ENCODE data around the gene C1orf50. TPM values are rescaled to one million over a fixed set of nuclear protein-coding genes. Genes with fewer than 3 reads are reported as not detected.
"Not testable (repeated sequence)": the region's sequence is repeated elsewhere in the genome, so short reads cannot be mapped to it uniquely, and the experiment has no call there.

The C1orf50 gene
- total RNA-seq, 1 experiment from 2014 or later = 8.3 TPM

- H3K27ac ChIP-seq = no peak overlapping the region
- H3F3A ChIP-seq (ENCODE audit: insufficient read depth, low read depth) = no peaks in the 10 kb centered on the region
- no peaks in the 10 kb centered on the region for H3K27me3 ChIP-seq (ENCODE audit: insufficient read depth, low read depth)
- ChIA-PET CTCF (no interaction called here), POLR2A (ENCODE audit: unreplicated experiment) (interaction anchor here (0.7 kb wide), 1 partner anchor 11 kb away, joined by 13 read pairs; no protein-coding TSS in a partner anchor)
- no peaks in the 10 kb centered on the region for H4K20me1 ChIP-seq (ENCODE audit: insufficient read depth)
- H3K9me3 ChIP-seq (ENCODE audit: insufficient read depth, low read depth) = no peaks in the 10 kb centered on the region
- no peak for DNase-seq
- H3K36me3 ChIP-seq (ENCODE audit: low read depth) = no peaks in the 10 kb centered on the region
- H3K79me2 ChIP-seq (ENCODE audit: low read depth) = no peaks in the 10 kb centered on the region
- no peaks in the 10 kb centered on the region for H3K9me2 ChIP-seq (ENCODE audit: insufficient read depth)
- TF ChIP-seq CTCF (conservative IDR thresholded peaks at IDR 0.05) (no peak), EZH2 (IDR thresholded peaks at IDR 0.05; ENCODE audit: low read depth) (no peak)
- H2AFZ ChIP-seq = no peak overlapping the region
- no peak overlapping the region for H3K4me3 ChIP-seq
- intact Hi-C loops (cut with micrococcal nuclease; ENCODE audit: unreplicated experiment) = no loop called here
- H3K4me1 ChIP-seq (replicated peaks; ENCODE audit: insufficient read depth) = no peaks in the 10 kb centered on the region
- no TSS peak for BruUV-seq (replicated peaks)
- H3K4me2 ChIP-seq = no peak overlapping the region
Observed at GRCh38 chr1:42723511-42723910, 43.5 kb upstream of the C1orf50 start.

GRCh38 chr1:42725820-42726219 lies 41.2 kb upstream of the C1orf50 start:
- CTCF ChIA-PET = interaction anchor here (0.7 kb wide), 2 partner anchors 21 to 68 kb away, joined by 3 read pairs; no protein-coding TSS in a partner anchor
- POLR2A ChIA-PET (ENCODE audit: unreplicated experiment); H3K36me3 ChIP-seq (ENCODE audit: low read depth); H3K4me1 ChIP-seq (replicated peaks; ENCODE audit: insufficient read depth); DNase-seq; H3K27ac ChIP-seq; H3F3A ChIP-seq (ENCODE audit: insufficient read depth, low read depth); H3K27me3 ChIP-seq (ENCODE audit: insufficient read depth, low read depth); H3K4me3 ChIP-seq; H3K4me2 ChIP-seq; BruUV-seq (replicated peaks); H3K9me3 ChIP-seq (ENCODE audit: insufficient read depth, low read depth); H3K9me2 ChIP-seq (ENCODE audit: insufficient read depth); H3K79me2 ChIP-seq (ENCODE audit: low read depth); H2AFZ ChIP-seq; H4K20me1 ChIP-seq (ENCODE audit: insufficient read depth); intact Hi-C loops (cut with micrococcal nuclease; ENCODE audit: unreplicated experiment): not testable (repeated sequence)

GRCh38 chr1:42730002-42730401 lies 37.0 kb upstream of the C1orf50 start:
- H3K4me3 ChIP-seq = no peak overlapping the region
- H3K27me3 ChIP-seq (ENCODE audit: insufficient read depth, low read depth) = no peaks in the 10 kb centered on the region
- no peaks in the 10 kb centered on the region for H3K9me3 ChIP-seq (ENCODE audit: insufficient read depth, low read depth)
- H2AFZ ChIP-seq = no peak overlapping the region
- DNase-seq = no peak
- H3K9me2 ChIP-seq (ENCODE audit: insufficient read depth) = no peaks in the 10 kb centered on the region
- H3K4me1 ChIP-seq (replicated peaks; ENCODE audit: insufficient read depth) = no peaks in the 10 kb centered on the region
- intact Hi-C loops (cut with micrococcal nuclease; ENCODE audit: unreplicated experiment) = no loop called here
- POLR2A ChIA-PET (ENCODE audit: unreplicated experiment) = no interaction called here
- no TSS peak for BruUV-seq (replicated peaks)
- H3K27ac ChIP-seq = no peak overlapping the region
- TF ChIP-seq EZH2 (IDR thresholded peaks at IDR 0.05; ENCODE audit: low read depth) = no peak
- H3K4me2 ChIP-seq = no peak overlapping the region
- no peaks in the 10 kb centered on the region for H3K79me2 ChIP-seq (ENCODE audit: low read depth)
- no peaks in the 10 kb centered on the region for H4K20me1 ChIP-seq (ENCODE audit: insufficient read depth)
- no peaks in the 10 kb centered on the region for H3K36me3 ChIP-seq (ENCODE audit: low read depth)
- CTCF ChIA-PET = no interaction called here
- H3F3A ChIP-seq (ENCODE audit: insufficient read depth, low read depth) = no peaks in the 10 kb centered on the region

GRCh38 chr1:42730988-42731387 lies 36.1 kb upstream of the C1orf50 start:
- intact Hi-C loops (cut with micrococcal nuclease; ENCODE audit: unreplicated experiment) = no loop called here

More at GRCh38 chr1:42730988-42731387, 36.1 kb upstream of the C1orf50 start:
- H3K4me3 ChIP-seq = no peak overlapping the region
- CTCF ChIA-PET = no interaction called here
- no peaks in the 10 kb centered on the region for H3K9me2 ChIP-seq (ENCODE audit: insufficient read depth)
- H3K4me2 ChIP-seq = no peak overlapping the region
- no peaks in the 10 kb centered on the region for H3K36me3 ChIP-seq (ENCODE audit: low read depth)
- no peaks in the 10 kb centered on the region for H3K9me3 ChIP-seq (ENCODE audit: insufficient read depth, low read depth)
- H3K79me2 ChIP-seq (ENCODE audit: low read depth) = no peaks in the 10 kb centered on the region
- H4K20me1 ChIP-seq (ENCODE audit: insufficient read depth) = no peaks in the 10 kb centered on the region
- BruUV-seq (replicated peaks) = no TSS peak
- POLR2A ChIA-PET (ENCODE audit: unreplicated experiment) = interaction anchor here (0.6 kb wide), 1 partner anchor 439 kb away, joined by 3 read pairs; no protein-coding TSS in a partner anchor
- no peak overlapping the region for H3K27ac ChIP-seq
- TF ChIP-seq CTCF (conservative IDR thresholded peaks at IDR 0.05) (no peak), EZH2 (IDR thresholded peaks at IDR 0.05; ENCODE audit: low read depth) (no peak)
- no peaks in the 10 kb centered on the region for H3F3A ChIP-seq (ENCODE audit: insufficient read depth, low read depth)
- no peaks in the 10 kb centered on the region for H3K4me1 ChIP-seq (replicated peaks; ENCODE audit: insufficient read depth)
- no peak for DNase-seq
- H2AFZ ChIP-seq = no peak overlapping the region
- no peaks in the 10 kb centered on the region for H3K27me3 ChIP-seq (ENCODE audit: insufficient read depth, low read depth)

Measured in PC-9 (cell line).